HEK293T (cell line): ENCODE data around the gene PLCB1.
"Not testable (repeated sequence)": the region's sequence is repeated elsewhere in the genome, so short reads cannot be mapped to it uniquely, and the experiment has no call there.

Experiments used
- CTCF ChIA-PET: fragments of 350-600 bp; formaldehyde crosslinking; extraction: SDS; loops from one replicate; lab custom pipeline; 2021; ENCODE audit warnings: antibody characterized with exemption, inconsistent platforms; lab: Yijun Ruan, JAX
- POLR2A ChIA-PET: fragments of 350-600 bp; formaldehyde crosslinking; extraction: SDS; loops from one replicate; lab custom pipeline; 2020; ENCODE audit warnings: antibody characterized with exemption, inconsistent platforms; lab: Yijun Ruan, JAX
- DNase-seq: peaks from one replicate; pipeline ENCODE4 v3.0.0; 2012; ENCODE audit warnings: mixed read lengths; ENCODE audit errors: extremely low spot score
- ARNT ChIP-seq: fragments of 450-650 bp; IDR thresholded peaks from 2 replicates; pipeline ENCODE4 v1.6.1; 2017; ENCODE audit warnings: mild to moderate bottlenecking
- BHLHE40 ChIP-seq: fragments of 450-650 bp; IDR thresholded peaks from 2 replicates; pipeline ENCODE4 v1.6.1; 2016; ENCODE audit warnings: mild to moderate bottlenecking, moderate library complexity, borderline replicate concordance
- CTBP1 ChIP-seq: fragments of 450-650 bp; IDR thresholded peaks from 2 replicates; pipeline ENCODE4 v1.6.1; 2016; ENCODE audit warnings: borderline replicate concordance
- ELF4 ChIP-seq: fragments of 450-650 bp; IDR thresholded peaks from 2 replicates; pipeline ENCODE4 v1.6.1; 2017; ENCODE audit warnings: antibody characterized with exemption
- FOXA1 ChIP-seq: fragments of 450-650 bp; IDR thresholded peaks from 2 replicates; pipeline ENCODE4 v1.6.1; 2016; ENCODE audit warnings: mild to moderate bottlenecking
- FOXK2 ChIP-seq: fragments of 450-650 bp; IDR thresholded peaks from 2 replicates; pipeline ENCODE4 v1.6.1; 2016; ENCODE audit warnings: mild to moderate bottlenecking
- FOXM1 ChIP-seq: fragments of 450-650 bp; IDR thresholded peaks from 2 replicates; pipeline ENCODE4 v1.6.1; 2017; ENCODE audit warnings: mild to moderate bottlenecking, borderline replicate concordance
- HDGF ChIP-seq: fragments of 450-650 bp; IDR thresholded peaks from 2 replicates; pipeline ENCODE4 v1.6.1; 2017; ENCODE audit warnings: antibody characterized with exemption, borderline replicate concordance
- L3MBTL2 ChIP-seq: fragments of 450-650 bp; conservative IDR thresholded peaks from 2 replicates; pipeline ENCODE4 v1.6.1; 2016; ENCODE audit warnings: mild to moderate bottlenecking
- LEF1 ChIP-seq: fragments of 450-650 bp; IDR thresholded peaks from 2 replicates; pipeline ENCODE4 v1.6.1; 2017; ENCODE audit warnings: mild to moderate bottlenecking, borderline replicate concordance
- NFRKB ChIP-seq: fragments of 450-650 bp; IDR thresholded peaks from 2 replicates; pipeline ENCODE4 v1.6.1; 2016; ENCODE audit warnings: mild to moderate bottlenecking, moderate library complexity
- SP1 ChIP-seq: fragments of 450-650 bp; IDR thresholded peaks from 2 replicates; pipeline ENCODE4 v1.6.1; 2017
- SUZ12 ChIP-seq: fragments of 450-650 bp; IDR thresholded peaks from 2 replicates; pipeline ENCODE4 v1.6.1; 2016; ENCODE audit warnings: mild to moderate bottlenecking
- TARDBP ChIP-seq: fragments of 450-650 bp; IDR thresholded peaks from 2 replicates; pipeline ENCODE4 v1.6.1; 2016
- ZNF384 ChIP-seq: fragments of 450-650 bp; IDR thresholded peaks from 2 replicates; pipeline ENCODE4 v1.6.1; 2016
- TF ChIP-seq, protein P1 (sequence below): fragments of 450-650 bp; IDR thresholded peaks from 2 replicates; pipeline ENCODE4 v1.6.1; 2016

The PLCB1 gene

DNA sequence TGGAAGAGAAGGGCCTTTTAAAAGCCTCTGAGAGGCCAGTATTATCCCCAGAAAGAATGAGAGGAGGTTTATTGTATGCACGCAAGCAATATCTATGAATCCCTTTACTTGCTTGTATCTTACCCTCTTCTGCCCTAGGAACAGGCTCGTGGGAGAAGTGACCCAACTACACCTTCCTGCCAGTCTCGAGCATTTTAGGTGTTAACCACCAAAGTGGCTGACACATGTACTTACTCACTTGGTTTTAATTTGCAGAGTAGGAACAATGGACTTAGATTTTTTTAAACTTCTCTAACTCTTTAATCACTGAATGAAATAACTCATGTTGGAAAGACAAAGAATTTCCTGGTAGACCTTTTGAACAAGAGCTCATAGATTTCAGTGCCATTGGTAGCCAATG, 296.9 kb downstream of the PLCB1 start:
- no peak for DNase-seq
- ChIA-PET POLR2A (no interaction called here), CTCF (no interaction called here)
- no peak for TF ChIP-seq LEF1
- no peak for TF ChIP-seq L3MBTL2
- no peak for TF ChIP-seq SP1
- no peak for TF ChIP-seq BHLHE40
- TF ChIP-seq TARDBP = no peak

DNA sequence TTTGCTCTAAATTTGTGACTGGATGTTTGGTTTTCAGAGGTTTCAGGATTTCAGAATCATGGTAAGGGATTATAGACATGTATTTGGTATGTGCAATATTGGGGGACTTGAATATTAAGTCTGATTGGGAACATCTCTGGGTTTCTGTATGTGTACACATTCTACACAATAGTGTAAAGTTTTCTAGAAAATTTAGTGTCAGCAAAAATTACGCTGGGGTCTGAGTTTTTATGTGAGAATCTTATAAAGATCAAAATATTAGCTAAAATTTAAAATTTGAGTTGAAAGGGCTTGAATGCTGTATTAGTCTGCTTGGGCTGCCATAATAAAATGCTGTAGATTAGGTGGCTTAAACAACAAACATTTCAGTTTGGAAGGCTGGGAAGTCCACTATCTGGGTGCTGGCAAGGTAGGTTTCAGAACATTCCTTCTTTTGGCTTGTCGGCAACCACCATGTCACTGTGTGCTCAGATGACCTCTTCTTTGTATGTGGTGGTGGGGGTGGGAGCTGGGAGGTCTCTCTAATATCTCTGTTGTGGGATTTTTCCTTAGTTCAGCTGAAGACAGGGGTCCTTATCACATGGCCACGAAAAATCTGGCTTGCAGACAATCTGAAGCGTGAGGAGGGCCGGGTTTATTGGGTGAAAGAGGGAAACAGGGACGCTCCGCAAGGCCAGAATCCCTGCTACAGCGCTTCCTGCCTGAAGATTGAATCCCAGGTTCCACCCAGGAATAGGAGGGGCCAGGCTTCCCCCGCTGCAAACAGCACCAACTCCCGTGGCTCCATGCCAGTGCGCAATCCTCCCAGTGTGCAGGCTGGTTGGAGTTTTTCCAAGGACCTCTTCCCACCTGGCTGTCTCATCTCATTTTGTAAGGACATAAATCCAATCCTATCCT, 299.7 kb downstream of the PLCB1 start:
- CTCF ChIA-PET = interaction anchor here (1.0 kb wide), 1 partner anchor 290 kb away, joined by 3 read pairs; no protein-coding TSS in a partner anchor
- DNase-seq = no peak
- POLR2A ChIA-PET = no interaction called here
- TF ChIP-seq CTBP1 = no peak
- TF ChIP-seq BHLHE40 = no peak
- TF ChIP-seq L3MBTL2 = no peak
- no peak for TF ChIP-seq HDGF
- TF ChIP-seq ELF4 = no peak
- TF ChIP-seq, protein P1, sequence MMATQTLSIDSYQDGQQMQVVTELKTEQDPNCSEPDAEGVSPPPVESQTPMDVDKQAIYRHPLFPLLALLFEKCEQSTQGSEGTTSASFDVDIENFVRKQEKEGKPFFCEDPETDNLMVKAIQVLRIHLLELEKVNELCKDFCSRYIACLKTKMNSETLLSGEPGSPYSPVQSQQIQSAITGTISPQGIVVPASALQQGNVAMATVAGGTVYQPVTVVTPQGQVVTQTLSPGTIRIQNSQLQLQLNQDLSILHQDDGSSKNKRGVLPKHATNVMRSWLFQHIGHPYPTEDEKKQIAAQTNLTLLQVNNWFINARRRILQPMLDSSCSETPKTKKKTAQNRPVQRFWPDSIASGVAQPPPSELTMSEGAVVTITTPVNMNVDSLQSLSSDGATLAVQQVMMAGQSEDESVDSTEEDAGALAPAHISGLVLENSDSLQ = no peak
- TF ChIP-seq FOXM1 = no peak
- TF ChIP-seq TARDBP = no peak
- TF ChIP-seq SUZ12 = no peak
- no peak for TF ChIP-seq NFRKB
- TF ChIP-seq FOXA1 = no peak
- no peak for TF ChIP-seq ARNT
- no peak for TF ChIP-seq FOXK2

DNA sequence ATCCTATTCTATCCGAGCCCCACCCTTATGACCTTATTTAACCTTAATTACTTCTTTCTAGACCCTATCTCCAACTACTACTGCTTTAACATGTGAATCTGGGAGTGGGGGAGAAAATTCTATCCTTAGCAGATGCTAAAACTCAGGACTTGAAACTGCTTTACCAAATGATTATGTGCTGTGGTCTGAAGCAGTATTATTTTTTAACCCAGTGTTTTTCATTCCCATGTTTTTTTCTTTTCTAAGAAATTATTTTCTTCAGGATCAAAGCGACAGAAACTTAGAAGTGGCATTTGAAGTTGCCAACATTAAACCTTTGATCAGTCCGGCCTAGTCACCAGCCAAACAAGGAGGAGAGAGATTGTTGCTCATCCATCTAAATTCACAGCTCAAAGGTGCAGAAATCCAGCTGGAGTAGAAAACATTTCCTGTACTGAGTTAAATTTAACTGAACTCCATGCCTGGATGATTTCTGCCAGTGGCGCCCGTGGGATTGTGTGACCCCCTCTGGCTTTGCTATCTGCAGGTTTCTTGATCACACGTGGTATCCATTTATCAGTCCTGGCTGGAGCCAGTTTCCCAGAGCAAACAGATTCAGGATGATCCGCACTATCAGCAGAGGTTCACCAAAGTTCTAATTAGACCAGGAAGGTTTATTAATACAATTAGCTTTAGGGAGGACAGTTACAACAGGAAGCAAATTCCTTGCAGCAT, 300.5 kb downstream of the PLCB1 start:
- ChIA-PET POLR2A (no interaction called here), CTCF (no interaction called here)
- no peak for DNase-seq
- TF ChIP-seq FOXA1 (no peak), BHLHE40 (no peak), L3MBTL2 (no peak), HDGF (no peak), SUZ12 (no peak), NFRKB (no peak), TARDBP (no peak), LEF1 (no peak), FOXK2 (no peak), CTBP1 (no peak)

DNA sequence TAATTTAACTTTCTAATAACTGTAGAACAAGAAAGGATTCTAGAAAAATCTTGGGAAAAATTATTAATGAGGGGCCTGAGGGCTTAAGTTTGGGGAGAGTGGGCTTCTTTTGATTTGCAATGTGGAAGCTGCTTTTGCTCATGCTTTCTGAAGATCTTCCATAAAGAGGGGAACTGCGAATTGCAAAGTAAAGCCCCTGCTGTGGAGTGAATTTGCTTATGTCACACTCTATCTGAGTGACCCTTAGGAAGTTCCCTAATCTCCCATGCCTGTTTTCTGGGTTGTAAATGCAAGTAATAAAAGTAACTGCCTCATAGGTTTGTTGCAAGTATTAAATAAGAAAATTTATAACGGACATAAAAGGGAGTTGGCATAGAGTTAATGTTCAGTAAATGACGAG, 301.2 kb downstream of the PLCB1 start:
- POLR2A ChIA-PET = no interaction called here
- CTCF ChIA-PET = no interaction called here
- no peak for DNase-seq
- TF ChIP-seq ZNF384 (no peak), LEF1 (no peak), FOXA1 (no peak), SUZ12 (no peak), ARNT (no peak), FOXK2 (no peak), FOXM1 (no peak), SP1 (no peak), L3MBTL2 (no peak), CTBP1 (no peak), TARDBP (no peak), ELF4 (no peak), NFRKB (no peak), BHLHE40 (no peak), HDGF (no peak)

DNA sequence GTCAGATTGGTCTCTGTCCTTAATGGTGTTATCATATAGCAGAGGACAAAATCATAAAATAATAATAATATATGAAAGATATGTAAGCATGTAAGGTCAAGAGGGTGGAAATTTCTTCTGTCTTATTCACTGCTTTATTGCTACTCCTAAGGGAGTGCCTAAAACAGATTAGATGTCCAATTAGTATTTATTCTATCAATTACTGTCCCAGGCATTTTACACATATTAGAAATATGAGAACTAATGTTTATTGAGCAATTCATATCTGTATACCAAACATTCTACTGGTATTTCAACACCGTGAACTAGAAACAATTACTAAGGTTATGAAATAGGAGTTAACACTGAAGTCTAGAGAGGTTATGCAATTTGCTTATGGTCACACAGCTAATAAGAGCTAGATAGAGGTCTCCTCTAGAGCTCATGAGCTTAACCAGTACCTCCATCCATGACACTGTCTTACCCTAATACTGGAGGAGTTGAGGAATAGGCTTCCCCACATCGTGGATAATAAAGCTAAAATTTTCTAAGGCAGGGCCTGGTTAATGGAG, 302.3 kb downstream of the PLCB1 start:
- TF ChIP-seq SP1 (no peak), FOXA1 (no peak), FOXM1 (no peak), L3MBTL2 (no peak), SUZ12 (no peak), LEF1 (no peak), BHLHE40 (no peak), NFRKB (no peak), HDGF (no peak), ELF4 (no peak), ZNF384 (no peak)
- TF ChIP-seq, protein P1 = no peak
- CTCF ChIA-PET = interaction anchor here (0.9 kb wide), 1 partner anchor 24 kb away, joined by 3 read pairs; no protein-coding TSS in a partner anchor
- DNase-seq = no peak
- POLR2A ChIA-PET = no interaction called here

DNA sequence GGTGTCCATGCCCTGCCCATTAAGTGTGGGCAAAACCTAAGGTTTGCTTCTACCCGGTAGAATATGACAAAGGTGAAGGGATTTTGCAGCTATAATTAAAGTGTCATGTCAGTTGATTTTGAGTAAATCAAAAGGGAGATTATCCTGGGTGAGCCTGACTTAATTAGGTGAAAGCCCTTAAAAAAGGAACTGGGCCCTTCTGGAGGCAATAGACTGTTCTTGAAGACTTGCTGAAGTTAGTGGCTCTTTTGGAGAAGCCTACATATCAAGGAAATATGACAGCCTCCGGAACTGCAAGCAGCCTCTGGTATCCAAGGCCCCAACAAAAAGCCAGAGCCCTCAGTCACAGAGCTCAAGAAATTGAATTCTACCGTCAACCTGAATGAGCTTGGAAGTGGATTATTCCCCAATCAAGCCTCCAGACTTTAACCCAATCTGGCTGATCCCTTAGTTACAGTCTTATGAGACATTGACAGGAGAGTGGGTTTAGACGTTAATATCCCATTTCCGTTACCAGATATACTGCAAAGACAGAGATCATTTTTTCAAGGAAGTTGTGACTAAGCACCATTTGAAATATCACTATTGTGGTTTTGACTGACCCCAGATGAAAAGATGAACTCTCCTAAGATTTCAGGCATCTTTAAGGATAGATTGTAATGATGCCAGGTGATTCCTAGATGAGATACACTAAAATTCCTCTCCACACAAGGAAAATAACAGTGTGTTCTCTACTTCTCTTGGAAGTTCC, 303.4 kb downstream of the PLCB1 start:
- ChIA-PET POLR2A (no interaction called here), CTCF (interaction anchor here (0.9 kb wide), 1 partner anchor 23 kb away, joined by 3 read pairs; no protein-coding TSS in a partner anchor)
- no peak for DNase-seq
- TF ChIP-seq FOXA1 (no peak), CTBP1 (no peak), L3MBTL2 (no peak), SP1 (no peak), ELF4 (no peak), FOXM1 (no peak), TARDBP (no peak), NFRKB (no peak), BHLHE40 (no peak), SUZ12 (no peak), ZNF384 (no peak)
- TF ChIP-seq, protein P1 = no peak

DNA sequence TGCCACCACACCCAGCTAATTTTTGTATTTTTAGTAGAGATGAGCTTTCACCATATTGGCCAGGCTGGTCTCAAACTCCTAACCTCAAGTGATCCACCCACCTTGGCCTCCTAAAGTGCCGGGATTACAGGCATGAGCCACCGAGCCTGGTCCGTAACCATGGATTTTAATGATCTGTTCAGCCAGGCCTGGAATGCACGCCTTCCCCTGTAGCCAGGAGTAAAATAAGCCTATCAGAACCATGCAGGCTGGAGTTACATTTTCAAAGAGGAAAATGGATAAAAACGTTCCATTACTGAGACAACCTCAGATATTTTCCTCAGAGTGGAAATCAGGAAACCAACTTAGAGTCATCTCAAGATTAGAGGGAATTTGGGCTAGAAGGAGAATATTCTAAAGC, 304.9 kb downstream of the PLCB1 start:
- DNase-seq, POLR2A ChIA-PET, CTCF ChIA-PET: not testable (repeated sequence)
